Smooth muscle cell of bladder (primary cell): ENCODE data around the gene ING4. TPM values are rescaled to one million over a fixed set of nuclear protein-coding genes. Genes with fewer than 3 reads are reported as not detected.

Experiments
- total RNA-seq: library from RNA; depleted of rRNA; stranded (reverse); fragments of >200 nt; gene quantifications from 2 replicates; pipeline ENCODE4 v1.2.3, GENCODE V29; 2014

Gene ING4
- total RNA-seq: 27.2 and 34.4 TPM in 2 replicates

DNA sequence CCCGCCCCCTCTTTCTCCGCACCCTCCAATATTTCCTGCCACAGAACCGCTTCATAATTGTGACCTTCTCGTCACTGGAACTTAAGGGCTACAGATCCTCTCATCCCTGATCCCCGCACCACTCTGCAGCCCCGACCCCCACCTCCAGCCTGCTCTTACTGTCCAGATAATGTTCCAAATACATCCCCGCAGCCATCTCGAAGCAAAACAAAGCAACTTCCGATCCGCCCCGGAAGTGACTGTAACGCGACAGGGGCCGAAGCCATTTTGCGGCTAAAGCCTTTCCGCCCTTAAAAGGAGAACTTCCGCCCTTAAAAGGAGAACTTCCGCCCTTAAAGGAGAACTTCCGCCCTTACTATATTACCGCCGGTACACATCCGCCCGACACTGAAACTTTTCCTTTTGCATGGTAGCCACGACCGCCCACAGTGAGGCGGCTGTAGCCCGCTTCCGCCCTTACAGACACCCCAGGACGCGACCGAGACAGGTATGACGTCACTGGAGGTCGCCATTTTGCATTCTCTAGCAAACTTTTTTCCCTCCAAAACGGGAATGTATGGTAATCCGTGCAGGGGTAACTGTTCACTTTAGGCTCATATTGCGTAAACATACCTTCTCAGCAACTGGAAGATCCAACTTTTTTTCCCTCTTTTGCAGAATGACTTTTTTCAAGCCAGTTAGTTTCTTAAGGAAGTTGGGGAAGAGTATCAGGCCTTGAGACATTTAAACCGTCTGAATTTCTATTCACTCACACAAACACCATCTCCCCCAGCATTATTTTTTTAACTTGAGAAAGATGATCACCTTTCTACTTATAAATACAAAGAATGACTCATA lies at the start of gene ING4:
ING4 (minus strand) TSS at position 214 of the 837 bp plus-strand sequence; CDS start at position 196, 18 bp downstream.

DNA sequence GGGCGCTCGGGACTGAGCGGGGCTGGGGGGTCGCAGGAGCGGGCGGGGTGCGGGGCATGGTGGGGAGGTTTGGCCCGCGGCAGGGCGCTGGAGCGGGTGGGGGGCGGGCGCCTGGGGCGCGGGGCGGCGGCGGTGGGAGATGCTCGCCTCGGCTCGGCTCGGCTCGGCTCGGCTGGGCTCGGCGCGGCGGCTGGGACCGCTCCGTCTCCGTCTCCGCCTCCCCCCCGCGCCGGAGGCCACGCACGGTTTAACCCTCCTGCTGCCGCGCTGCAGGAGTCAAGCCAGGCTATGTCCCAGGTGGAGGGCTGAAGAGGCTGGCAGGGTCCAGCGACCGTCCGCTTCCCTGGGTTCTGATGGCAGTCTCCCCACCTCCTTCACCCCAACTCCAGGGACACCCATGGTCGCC lies 37.7 kb upstream of the ING4 start, which contains the start of gene PIANP:
PIANP (minus strand) TSS at position 170 of the 406 bp plus-strand sequence. CDS start 2,754 bp downstream, outside the sequence.

DNA sequence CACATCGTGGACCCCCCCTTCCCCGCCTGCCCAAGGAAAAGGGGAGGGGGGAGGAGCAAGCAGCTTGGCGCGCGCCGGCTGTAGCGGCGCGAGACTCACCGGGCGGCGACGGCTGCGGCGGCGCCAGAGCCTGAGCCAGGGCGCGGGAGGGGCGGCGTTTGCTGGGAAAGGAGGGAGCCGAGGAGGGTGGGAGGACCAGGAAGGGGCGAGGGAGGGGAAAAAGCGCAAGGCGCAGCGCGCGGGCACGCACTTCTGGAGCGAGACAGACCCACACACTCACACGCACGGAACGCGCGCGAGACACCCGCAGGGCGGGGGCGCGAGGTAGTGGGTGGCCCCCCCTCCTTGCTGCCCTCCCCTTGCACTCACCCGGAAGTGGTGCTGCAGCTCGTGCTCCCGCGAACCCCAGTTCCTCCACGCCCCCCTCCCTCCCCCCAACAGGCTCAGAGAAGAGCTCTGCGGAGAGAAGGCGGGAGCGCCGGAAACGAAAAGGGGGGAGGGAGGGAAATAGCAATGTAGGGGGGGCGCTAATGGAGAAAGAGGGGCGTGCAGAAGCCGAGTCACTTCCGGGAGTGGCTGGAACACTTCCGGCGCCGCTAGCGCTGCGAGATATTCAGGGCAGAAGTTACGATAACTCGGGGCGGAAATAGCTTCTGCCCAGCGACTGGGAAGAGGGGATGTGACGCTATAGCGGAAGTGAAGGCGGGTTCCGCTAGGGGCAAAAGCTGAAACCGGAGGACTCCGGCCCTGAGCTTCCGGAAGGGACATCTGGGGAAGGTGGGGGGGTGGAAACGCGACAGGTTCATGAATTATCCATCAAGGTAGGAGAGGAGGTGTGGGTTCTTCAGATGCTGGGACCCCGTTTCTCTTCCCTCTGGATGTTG lies 26.3 kb upstream of the ING4 start, which contains the start of gene ZNF384:
ZNF384 (minus strand) TSS at position 377 of the 884 bp plus-strand sequence. CDS start 9,855 bp downstream, outside the sequence.

DNA sequence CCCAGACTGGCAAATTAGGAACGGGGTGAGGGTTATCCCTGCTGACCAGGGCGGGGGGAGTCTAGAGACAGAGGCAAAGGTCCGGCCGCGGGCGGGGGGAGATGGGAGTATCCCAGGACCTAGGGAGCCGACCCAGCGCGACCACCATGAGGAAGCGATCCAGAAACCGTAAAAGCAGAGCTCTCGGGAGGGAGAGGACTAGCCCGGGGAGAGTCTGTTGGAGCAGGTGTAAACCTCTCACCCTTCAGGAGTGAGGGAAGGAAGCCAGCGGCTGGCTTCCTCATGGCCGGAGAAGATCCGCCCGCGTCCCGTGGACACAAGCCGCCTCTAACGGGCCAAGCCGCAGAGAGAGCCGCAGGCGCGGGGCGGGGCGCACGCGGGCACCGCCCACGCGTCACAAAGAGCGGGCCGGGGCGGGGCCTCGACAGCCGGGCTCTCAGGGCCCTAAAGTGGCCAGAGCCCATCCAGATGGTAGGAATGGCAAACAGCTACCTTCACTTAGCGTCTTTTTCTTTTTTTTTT lies 15.8 kb downstream of the ING4 start, which contains the start of gene ACRBP:
ACRBP (minus strand) TSS at position 350 of the 522 bp plus-strand sequence; CDS start at position 284, 66 bp downstream.

DNA sequence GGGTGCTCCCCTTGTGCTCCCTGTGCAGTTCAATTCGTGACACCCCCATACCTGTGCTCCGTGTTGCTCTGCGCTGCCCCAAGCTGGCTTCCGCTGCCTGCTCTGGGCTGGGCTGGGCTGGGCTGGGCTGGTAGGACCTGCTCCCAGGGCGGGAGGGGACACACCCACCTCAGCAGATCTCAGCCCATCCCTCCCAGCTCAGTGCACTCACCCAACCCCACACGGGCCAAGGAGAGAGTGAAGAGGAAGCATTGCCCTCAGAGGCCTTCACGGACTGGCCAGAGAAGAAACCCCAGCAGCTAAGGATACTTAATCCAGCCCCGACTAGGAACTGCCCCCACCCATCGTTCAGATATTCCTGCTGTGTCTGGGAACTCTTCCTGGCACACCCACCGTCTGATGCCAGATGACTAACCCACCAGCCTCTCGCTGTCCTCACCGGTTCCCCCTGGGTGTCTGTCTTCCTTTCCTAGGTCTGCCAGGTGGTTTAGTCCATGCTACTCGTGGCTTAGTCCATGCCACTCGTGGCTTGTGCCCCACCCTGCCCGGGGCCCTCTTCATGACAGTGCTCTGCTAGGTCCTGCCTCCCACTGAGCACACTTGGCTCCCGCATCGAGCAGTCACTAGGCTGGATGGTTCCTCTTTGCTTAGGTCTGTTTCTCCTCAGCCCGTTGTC lies 26.9 kb downstream of the ING4 start, which contains the start of gene LPAR5:
LPAR5 (minus strand) TSS at position 104 of the 676 bp plus-strand sequence. CDS start 14,711 bp downstream, outside the sequence.

Other genes starting within 250 kb of the ING4 start
- gene CD27, start 218.2 kb downstream of the ING4 start, total RNA-seq: 0.09 and 0.14 TPM in 2 replicates
- gene TAPBPL, start 211.1 kb downstream of the ING4 start, total RNA-seq: 8.5 and 11.8 TPM in 2 replicates
- 7.8 and 10.0 TPM in 2 replicates for gene VAMP1, start 192.4 kb downstream of the ING4 start, total RNA-seq
- 143 and 163 TPM in 2 replicates for gene MRPL51, start 169.9 kb downstream of the ING4 start, total RNA-seq
- gene NCAPD2, start 169.0 kb downstream of the ING4 start, total RNA-seq: 26.3 and 28.8 TPM in 2 replicates
- 7,747 and 9,147 TPM in 2 replicates for gene GAPDH, start 128.6 kb downstream of the ING4 start, total RNA-seq
- gene IFFO1, start 107.1 kb downstream of the ING4 start, total RNA-seq: 11.2 and 13.2 TPM in 2 replicates
- gene NOP2, start 94.8 kb downstream of the ING4 start, total RNA-seq: 9.8 and 17.4 TPM in 2 replicates
- 189 and 195 TPM in 2 replicates for gene CHD4, start 55.7 kb downstream of the ING4 start, total RNA-seq
- not detected in 2 replicates for gene LPAR5, start 27.2 kb downstream of the ING4 start, total RNA-seq
- 0.28 and 0.37 TPM in 2 replicates for gene ACRBP, start 15.7 kb downstream of the ING4 start, total RNA-seq
- gene ZNF384, start 26.3 kb upstream of the ING4 start, total RNA-seq: 6.8 and 10.4 TPM in 2 replicates
- gene PIANP, start 37.7 kb upstream of the ING4 start, total RNA-seq: 0.09 TPM in 1 of 2 replicates, not detected in the other
- gene COPS7A, start 60.9 kb upstream of the ING4 start, total RNA-seq: 78.9 and 89.7 TPM in 2 replicates
- 106 and 115 TPM in 2 replicates for gene MLF2, start 90.0 kb upstream of the ING4 start, total RNA-seq
- gene PTMS, start 103.2 kb upstream of the ING4 start, total RNA-seq: 18.7 and 28.0 TPM in 2 replicates
- gene LAG3, start 109.4 kb upstream of the ING4 start, total RNA-seq: 0.14 and 0.18 TPM in 2 replicates
- 0.28 and 0.43 TPM in 2 replicates for gene CD4, start 126.4 kb upstream of the ING4 start, total RNA-seq
- 2.8 and 3.0 TPM in 2 replicates for gene GPR162, start 158.7 kb upstream of the ING4 start, total RNA-seq
- 78.9 and 105 TPM in 2 replicates for gene P3H3, start 165.3 kb upstream of the ING4 start, total RNA-seq
- 0.92 and 1.3 TPM in 2 replicates for gene GNB3, start 177.8 kb upstream of the ING4 start, total RNA-seq
- 2.0 and 2.1 TPM in 2 replicates for gene CDCA3, start 188.2 kb upstream of the ING4 start, total RNA-seq
- 71.1 and 76.5 TPM in 2 replicates for gene USP5, start 189.0 kb upstream of the ING4 start, total RNA-seq
- gene TPI1, start 204.4 kb upstream of the ING4 start, total RNA-seq: 1,608 and 1,630 TPM in 2 replicates
- 6.5 and 6.7 TPM in 2 replicates for gene SPSB2, start 210.2 kb upstream of the ING4 start, total RNA-seq
- 9.5 and 14.1 TPM in 2 replicates for gene LRRC23, start 241.7 kb upstream of the ING4 start, total RNA-seq